Measurements from ENCODE around the gene KRTAP12-1. TPM values are rescaled to one million over a fixed set of nuclear protein-coding genes. Genes with fewer than 3 reads are reported as not detected.

Gene KRTAP12-1
- total RNA-seq, 1 experiment from 2014 or later, result 0.63 TPM

DNA sequence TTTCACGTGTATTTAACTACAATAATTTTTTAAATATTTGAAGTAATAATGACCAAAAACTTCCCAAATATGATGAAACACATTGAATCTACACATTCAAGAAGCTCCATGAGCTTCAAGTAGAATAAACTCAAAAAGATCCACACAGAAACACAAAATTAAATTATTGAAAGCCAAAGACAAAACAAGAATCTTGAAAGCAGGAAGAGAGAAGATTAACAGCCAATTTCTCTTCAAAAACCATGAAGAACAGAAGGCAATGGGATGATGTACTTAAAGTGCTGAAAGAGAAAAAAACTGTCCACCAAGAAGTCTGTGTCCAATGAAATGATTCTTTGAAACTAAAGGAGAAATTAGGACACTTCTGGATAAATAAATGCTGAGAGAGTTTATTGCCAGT lies 49.9 kb downstream of the KRTAP12-1 start:
- Mint-ChIP-seq H3K9me3 (peaks cover 38% of the 10 kb centered on the region), H3K4me1 (peaks cover 5% of the 10 kb centered on the region; the same call in 1 of the 2 replicates), H3K27me3 (ENCODE audit: low read depth) (peaks cover 5% of the 10 kb centered on the region; the same call in 1 of the 2 replicates), H3K27ac (no peak overlapping the region), H3K4me3 (no peak overlapping the region), H3K36me3 (peaks cover 22% of the 10 kb centered on the region)
- ChIA-PET CTCF (no interaction called here), POLR2A (no interaction called here)
- no peak for TF ChIP-seq TCF7 (CRISPR knock-in tag; IDR thresholded peaks at IDR 0.05; ENCODE audit: low read depth)
- peak; percentile 87; the same call in 1 of the 2 replicates for TF ChIP-seq ZNF317 (CRISPR knock-in tag; IDR thresholded peaks at IDR 0.05; ENCODE audit: borderline replicate concordance, low read depth)
- TF ChIP-seq GRHL2 (CRISPR knock-in tag; IDR thresholded peaks at IDR 0.05; ENCODE audit: insufficient replicate concordance, severe bottlenecking), result no peak
- no peak for ATAC-seq
- no peak for DNase-seq (ENCODE audit: low spot score)

Other genes starting within 250 kb of the KRTAP12-1 start
- 4.4 to 5.7 TPM (median 4.7 TPM) in 3 replicates for gene LRRC3, start 226.7 kb downstream of the KRTAP12-1 start, total RNA-seq (2021)
- not detected in 3 replicates for gene KRTAP10-1, start 142.0 kb downstream of the KRTAP12-1 start, total RNA-seq (2021)
- gene KRTAP10-2, start 130.7 kb downstream of the KRTAP12-1 start, total RNA-seq (2021), result 0.16 TPM in 1 of 3 replicates, not detected in the others
- not detected in 3 replicates for gene KRTAP10-3, start 123.4 kb downstream of the KRTAP12-1 start, total RNA-seq (2021)
- not detected in 3 replicates for gene KRTAP10-4, start 108.4 kb downstream of the KRTAP12-1 start, total RNA-seq (2021)
- not detected in 3 replicates for gene KRTAP10-5, start 101.6 kb downstream of the KRTAP12-1 start, total RNA-seq (2021)
- 0.17 TPM in 1 of 3 replicates, not detected in the others for gene KRTAP10-6, start 89.7 kb downstream of the KRTAP12-1 start, total RNA-seq (2021)
- not detected in 3 replicates for gene KRTAP10-7, start 81.6 kb downstream of the KRTAP12-1 start, total RNA-seq (2021)
- gene KRTAP10-8, start 70.1 kb downstream of the KRTAP12-1 start, total RNA-seq (2021), result not detected in 3 replicates
- not detected in 3 replicates for gene KRTAP10-9, start 55.1 kb downstream of the KRTAP12-1 start, total RNA-seq (2021)
- not detected in 3 replicates for gene KRTAP10-10, start 44.8 kb downstream of the KRTAP12-1 start, total RNA-seq (2021)
- not detected in 3 replicates for gene KRTAP10-11, start 35.7 kb downstream of the KRTAP12-1 start, total RNA-seq (2021)
- 0.50 TPM in 1 of 3 replicates, not detected in the others for gene KRTAP12-4, start 27.5 kb downstream of the KRTAP12-1 start, total RNA-seq (2021)
- gene KRTAP12-3, start 24.2 kb downstream of the KRTAP12-1 start, total RNA-seq (2021), result not detected in 3 replicates
- gene KRTAP12-2, start 15.2 kb downstream of the KRTAP12-1 start, total RNA-seq (2021), result 0.25 TPM in 1 of 3 replicates, not detected in the others
- gene KRTAP10-12, start 15.0 kb upstream of the KRTAP12-1 start, total RNA-seq (2021), result not detected in 3 replicates
- 2.1 to 2.9 TPM (median 2.7 TPM) in 3 replicates for gene TSPEAR, start 29.4 kb upstream of the KRTAP12-1 start, total RNA-seq (2021)
- gene UBE2G2, start 119.7 kb upstream of the KRTAP12-1 start, total RNA-seq (2021), result 109 to 117 TPM (median 113 TPM) in 3 replicates
- gene SUMO3, start 135.9 kb upstream of the KRTAP12-1 start, total RNA-seq (2021), result 81.7 to 86.3 TPM (median 85.4 TPM) in 3 replicates
- gene PTTG1IP, start 191.5 kb upstream of the KRTAP12-1 start, total RNA-seq (2021), result 96.0 to 117 TPM (median 112 TPM) in 3 replicates
- gene ITGB2, start 238.7 kb upstream of the KRTAP12-1 start, total RNA-seq (2021), result 1.0 to 1.5 TPM (median 1.5 TPM) in 3 replicates